NB4 (cell line): ENCODE results near the gene USP31.

Experiments
- DNase-seq: peaks from one replicate; pipeline ENCODE4 v3.0.0; 2010; ENCODE audit warnings: low read depth
- H3K4me3 ChIP-seq: one replicate; pipeline ENCODE4 v1.5.1; 2011; ENCODE audit warnings: mild to moderate bottlenecking, low read depth, low read length, moderate library complexity
- CTCF ChIP-seq: IDR thresholded peaks from one replicate; pipeline ENCODE4 v1.5.1; 2012; ENCODE audit warnings: low read depth, low read length
- MYC ChIP-seq: IDR thresholded peaks from 2 replicates; pipeline ENCODE4 v1.6.1; 2011; ENCODE audit warnings: low read depth, low read length
- POLR2A ChIP-seq: IDR thresholded peaks from 2 replicates; pipeline ENCODE4 v1.6.1; 2011; ENCODE audit warnings: mild to moderate bottlenecking; ENCODE audit not compliant: insufficient read length; ENCODE audit errors: extremely low read depth
- TF ChIP-seq, protein P1 (sequence below): IDR thresholded peaks from 2 replicates; pipeline ENCODE4 v1.6.1; 2011; ENCODE audit warnings: low read depth, low read length

USP31 gene

GRCh38 chr16:23058576-23058975 lies 90.7 kb downstream of the USP31 start:
- H3K4me3 ChIP-seq, result no peak overlapping the region
- DNase-seq, result no peak
- no peak for TF ChIP-seq MYC
- TF ChIP-seq POLR2A, result no peak
- TF ChIP-seq, protein P1, sequence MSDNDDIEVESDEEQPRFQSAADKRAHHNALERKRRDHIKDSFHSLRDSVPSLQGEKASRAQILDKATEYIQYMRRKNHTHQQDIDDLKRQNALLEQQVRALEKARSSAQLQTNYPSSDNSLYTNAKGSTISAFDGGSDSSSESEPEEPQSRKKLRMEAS, result no peak
- no peak for TF ChIP-seq CTCF

DNA sequence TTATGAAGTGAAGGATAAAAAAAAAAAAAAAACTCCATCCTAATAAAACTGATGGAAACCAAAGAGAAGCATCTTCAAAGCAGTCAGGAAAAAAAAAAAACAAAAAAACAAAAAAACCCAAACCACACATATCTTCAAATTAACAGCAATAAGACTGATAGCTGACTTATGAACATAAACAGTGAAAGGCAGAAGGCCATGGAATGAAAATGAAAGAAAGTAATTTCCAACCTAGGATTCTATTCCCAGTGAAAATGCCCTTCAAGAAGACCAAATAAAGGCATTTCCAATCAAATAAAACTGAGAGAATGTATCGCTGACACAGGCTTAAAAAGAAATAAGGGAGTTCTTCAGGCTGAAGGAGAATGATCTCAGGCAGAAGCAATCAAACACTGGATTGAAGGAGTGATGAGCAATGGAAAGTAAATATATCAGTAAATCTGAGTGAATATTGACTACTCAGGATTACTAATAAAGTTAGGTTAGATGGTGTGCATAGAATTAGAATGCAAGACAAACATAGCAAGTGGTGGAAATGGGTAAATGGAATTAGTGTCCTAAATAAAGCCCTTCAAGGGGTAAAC lies 92.1 kb downstream of the USP31 start:
- TF ChIP-seq, protein P1, result no peak
- no peak for TF ChIP-seq POLR2A
- TF ChIP-seq MYC, result no peak
- TF ChIP-seq CTCF, result no peak
- no peak overlapping the region for H3K4me3 ChIP-seq
- DNase-seq, result no peak

DNA sequence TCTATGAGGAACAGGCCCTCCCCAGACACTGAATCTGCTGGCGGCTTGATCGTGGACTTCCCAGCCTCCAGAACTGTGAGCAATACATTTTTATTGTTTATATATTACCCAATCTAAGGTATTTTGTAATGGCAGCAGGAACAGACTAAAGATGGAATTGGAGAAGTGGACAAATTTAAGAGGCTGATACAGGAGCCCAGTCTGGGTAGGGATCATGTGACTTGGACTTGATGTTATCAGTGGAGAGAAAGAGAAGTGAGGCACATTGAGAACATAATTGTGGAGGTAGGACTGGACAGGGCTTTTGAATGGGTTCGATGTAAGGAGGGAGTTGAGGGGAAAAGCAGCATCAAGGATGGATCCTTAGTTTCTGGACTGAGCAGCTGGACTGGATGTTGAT lies 93.8 kb downstream of the USP31 start:
- no peak overlapping the region for H3K4me3 ChIP-seq
- peak; percentile 55 for DNase-seq
- TF ChIP-seq CTCF (no peak), MYC (no peak), POLR2A (no peak)
- TF ChIP-seq, protein P1, result no peak

DNA sequence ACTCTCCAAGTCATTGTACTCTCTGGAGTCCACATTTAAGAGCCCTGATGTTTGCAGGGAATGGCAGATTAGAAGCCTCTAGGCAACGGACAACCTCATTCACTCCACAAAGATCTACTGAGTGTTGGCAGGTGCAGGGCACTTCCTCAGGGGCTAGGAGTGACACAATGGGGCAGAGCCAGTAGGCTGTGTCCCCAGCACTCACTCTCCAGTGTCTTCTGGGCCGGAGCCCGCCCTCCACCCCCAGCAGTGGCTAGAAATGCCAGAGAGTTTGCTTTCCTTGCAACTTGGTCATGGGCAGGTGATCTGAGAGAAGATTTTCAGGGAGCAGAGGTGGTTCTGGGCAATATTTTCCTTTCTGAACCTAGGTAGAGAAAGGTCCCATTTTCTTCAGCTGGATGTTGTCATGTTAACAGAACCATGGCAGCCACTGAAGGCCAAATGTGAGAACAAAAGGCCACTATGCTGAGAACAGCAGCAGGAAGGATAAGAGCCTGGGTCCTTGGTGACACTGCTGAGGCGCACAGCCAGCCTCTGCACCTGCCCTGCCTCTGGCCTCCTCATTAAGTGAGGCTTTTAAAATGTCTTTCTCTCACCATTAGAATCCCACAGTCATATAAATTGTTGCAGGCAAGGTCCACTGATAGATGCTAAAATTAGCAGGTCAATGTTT lies 96.2 kb downstream of the USP31 start:
- no peak for TF ChIP-seq MYC
- no peak for TF ChIP-seq CTCF
- no peak for DNase-seq
- no peak overlapping the region for H3K4me3 ChIP-seq

- TF ChIP-seq CTCF (no peak), MYC (no peak), POLR2A (no peak)
- TF ChIP-seq, protein P1, result no peak
- DNase-seq, result no peak
Measured at GRCh38 chr16:23052221-23052620, 97.0 kb downstream of the USP31 start.

More at GRCh38 chr16:23052221-23052620, 97.0 kb downstream of the USP31 start:
- no peak overlapping the region for H3K4me3 ChIP-seq
